Activated CD4-positive, alpha-beta T cell treated with anti-CD3 and anti-CD28 coated beads, Interleukin-2, amount 50 U/mL, for 16 hours (primary cell): ENCODE results near the gene ANKS3.

Experiments
- DNase-seq: peaks from one replicate; pipeline ENCODE4 v3.0.0-alpha.2; 2020

ANKS3 gene

GRCh38 chr16:4663777-4664465, 70.2 kb downstream of the ANKS3 start:
- no peak for DNase-seq

DNA sequence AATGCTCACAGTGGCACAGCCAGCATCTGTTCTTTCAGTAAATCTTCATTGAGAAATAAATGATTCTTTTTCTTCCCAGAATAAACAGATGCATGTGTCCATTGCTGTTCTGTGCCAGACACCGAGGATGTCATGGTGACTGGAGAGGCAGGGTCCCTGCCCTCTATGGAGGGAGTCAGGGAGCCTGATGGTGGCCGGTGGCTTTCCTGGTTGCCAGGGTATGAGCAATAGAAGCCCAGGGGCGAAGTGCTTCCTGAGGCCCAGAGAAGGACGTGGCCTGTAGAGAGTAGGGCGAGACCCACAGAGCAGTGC, 70.7 kb downstream of the ANKS3 start:
- no peak for DNase-seq

DNA sequence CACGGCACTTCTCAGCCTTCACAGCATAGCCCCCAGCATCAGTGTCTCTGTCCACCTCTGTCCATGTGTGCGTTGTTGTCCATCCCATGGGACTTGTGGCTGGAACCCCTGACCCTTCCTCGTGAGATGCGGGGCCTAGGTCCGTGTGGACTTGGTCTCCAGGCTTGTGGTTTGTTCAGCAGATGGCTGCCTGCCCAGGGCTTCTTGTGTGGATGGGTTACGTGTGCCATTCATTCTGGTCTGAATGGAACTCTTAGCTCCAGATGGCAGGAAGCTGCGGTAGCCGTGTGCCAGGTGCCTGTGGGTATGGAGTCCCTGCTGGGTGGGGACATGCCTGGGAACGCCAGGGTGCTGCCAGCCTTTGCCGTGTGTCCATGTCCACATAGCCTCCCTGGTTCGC, 72.4 kb downstream of the ANKS3 start:
- DNase-seq, result no peak

GRCh38 chr16:4660454-4661007, 73.5 kb downstream of the ANKS3 start:
- DNase-seq, result peak; percentile 61

GRCh38 chr16:4659363-4660353, 74.4 kb downstream of the ANKS3 start:
- no peak for DNase-seq

DNA sequence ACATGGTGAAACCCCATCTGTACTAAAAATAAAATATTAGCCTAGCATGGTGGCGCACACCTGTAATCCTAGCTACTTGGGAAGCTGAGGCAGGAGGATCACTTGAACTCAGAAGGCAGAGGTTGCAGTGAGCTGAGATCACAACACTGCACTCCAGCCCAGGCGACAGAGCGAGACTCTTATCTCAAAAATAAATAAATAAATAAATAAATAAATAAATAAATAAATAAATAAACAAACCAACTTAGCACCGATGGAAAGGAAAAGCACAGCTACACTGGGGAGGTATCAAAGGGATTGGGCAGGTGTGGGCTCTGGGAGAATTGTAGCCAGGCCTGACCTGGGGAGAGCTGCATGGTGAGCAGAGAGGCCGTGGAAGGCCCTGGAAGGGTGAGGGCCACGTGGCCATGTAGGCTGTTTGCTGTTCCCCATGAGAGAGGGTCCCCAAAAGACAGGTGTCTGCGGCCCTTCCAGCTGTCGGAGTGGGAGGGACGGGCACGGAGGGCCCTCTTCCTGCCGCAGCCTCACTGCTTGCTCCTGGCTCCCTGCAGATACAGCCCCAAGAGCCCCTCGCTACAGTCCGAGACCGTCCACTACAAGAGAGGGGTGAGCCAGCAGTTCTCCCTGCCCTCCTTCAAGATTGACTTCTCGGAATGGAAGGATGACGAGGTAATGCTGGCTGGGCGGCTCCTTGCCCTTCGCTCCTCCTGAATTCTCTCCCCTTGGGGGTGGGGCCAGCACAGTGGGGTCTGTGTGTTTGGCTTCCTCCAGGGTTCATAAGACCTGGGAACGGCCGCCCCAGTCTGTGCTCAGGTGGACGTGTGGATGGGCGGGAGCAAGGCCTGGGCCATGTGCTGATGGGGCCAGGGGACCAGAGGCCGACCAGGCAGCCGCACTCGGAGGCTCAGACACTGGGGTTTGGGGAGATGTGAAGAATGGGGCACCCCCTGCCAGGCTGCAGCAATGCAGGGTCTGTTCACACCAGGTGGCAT, 77.1 kb downstream of the ANKS3 start:
- no peak for DNase-seq

- no peak for DNase-seq
These were observed 77.8 kb downstream of the ANKS3 start for GRCh38 chr16:4656221-4656620.

- DNase-seq, result no peak
These were observed 78.3 kb downstream of the ANKS3 start for GRCh38 chr16:4655801-4656200.

GRCh38 chr16:4654964-4655590, 79.0 kb downstream of the ANKS3 start:
- DNase-seq, result no peak

DNA sequence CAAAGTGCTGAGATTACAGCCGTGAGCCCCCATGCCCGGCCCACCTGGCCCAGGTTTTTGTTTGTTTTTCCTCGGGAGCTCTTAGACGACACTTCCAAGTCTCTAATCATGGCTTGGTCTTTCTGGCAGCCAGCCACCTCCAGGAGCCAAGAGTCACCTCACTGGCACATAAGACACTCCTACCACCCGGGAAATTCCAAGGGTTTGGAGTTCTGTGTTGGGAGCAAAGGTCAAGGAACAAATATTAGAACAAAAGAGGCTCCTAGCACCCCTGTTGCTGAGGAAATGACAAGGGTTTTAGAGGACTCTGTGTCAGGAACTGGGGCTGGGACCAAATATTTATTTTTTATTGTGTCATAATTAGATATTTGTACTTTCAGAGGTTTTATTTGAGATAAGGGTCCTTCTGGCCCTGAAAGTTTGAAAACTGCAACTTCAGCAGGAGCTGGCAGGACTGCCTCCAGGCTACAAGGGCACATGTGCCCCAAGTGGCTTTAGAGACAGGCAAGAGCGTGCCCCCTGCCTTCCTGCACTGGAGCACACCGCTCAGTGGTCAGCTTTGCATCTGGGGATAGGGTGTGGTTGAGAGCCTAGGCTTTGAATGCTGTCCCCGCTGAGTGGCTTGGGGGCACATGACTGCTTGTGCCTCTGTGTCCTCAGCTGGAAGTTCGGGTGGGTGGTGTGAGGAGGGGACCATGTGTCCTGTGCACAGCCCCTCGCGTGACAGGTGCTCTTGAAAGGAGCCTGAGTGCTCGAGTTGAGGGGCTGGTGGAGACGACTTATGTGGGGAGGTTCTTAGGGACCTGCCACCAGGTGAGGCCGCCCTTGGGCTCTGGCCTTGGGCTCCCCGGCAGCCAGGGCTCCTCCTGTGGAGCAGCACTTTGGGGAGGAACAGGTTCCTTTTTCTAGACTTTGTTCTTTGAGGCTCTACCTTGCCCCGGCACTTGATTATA, 79.8 kb downstream of the ANKS3 start:
- no peak for DNase-seq

DNA sequence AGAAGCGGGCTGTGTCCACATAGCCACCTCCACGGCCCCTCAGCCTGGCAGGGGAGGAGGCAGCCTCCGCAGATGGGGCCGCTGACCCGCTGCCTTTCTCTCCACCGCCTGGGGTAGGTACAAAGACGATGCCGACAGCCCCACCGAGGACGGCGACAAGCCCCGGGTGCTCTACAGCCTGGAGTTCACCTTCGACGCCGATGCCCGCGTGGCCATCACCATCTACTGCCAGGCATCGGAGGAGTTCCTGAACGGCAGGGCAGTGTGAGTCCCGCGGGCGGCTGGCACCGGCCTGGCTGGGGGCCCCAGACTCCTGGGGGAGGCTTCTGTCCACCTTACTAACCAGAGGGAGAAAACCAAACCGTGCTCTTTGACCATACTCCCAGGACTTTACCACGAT, 81.5 kb downstream of the ANKS3 start:
- no peak for DNase-seq

DNA sequence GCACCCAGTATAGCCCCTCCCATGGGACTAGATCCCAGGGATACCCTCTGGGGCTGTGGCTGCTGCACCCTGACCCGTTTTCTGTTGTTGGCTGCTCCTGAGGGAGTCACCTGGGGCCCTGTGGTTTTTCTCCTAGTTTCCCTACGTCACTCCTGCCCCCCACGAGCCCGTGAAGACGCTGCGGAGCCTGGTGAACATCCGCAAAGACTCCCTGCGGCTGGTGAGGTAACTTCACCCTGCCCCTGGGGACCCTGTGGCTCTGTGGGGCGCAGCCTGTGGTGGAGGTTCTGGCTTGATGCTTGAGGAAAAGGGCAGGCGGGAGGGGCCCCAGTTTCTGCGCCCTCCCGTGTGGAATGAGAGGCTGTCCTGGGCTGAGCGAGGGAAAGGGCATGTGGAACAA, 82.2 kb downstream of the ANKS3 start:
- DNase-seq, result no peak

- DNase-seq, result peak; percentile 82
These were observed 83.5 kb downstream of the ANKS3 start for GRCh38 chr16:4650443-4651074.

DNA sequence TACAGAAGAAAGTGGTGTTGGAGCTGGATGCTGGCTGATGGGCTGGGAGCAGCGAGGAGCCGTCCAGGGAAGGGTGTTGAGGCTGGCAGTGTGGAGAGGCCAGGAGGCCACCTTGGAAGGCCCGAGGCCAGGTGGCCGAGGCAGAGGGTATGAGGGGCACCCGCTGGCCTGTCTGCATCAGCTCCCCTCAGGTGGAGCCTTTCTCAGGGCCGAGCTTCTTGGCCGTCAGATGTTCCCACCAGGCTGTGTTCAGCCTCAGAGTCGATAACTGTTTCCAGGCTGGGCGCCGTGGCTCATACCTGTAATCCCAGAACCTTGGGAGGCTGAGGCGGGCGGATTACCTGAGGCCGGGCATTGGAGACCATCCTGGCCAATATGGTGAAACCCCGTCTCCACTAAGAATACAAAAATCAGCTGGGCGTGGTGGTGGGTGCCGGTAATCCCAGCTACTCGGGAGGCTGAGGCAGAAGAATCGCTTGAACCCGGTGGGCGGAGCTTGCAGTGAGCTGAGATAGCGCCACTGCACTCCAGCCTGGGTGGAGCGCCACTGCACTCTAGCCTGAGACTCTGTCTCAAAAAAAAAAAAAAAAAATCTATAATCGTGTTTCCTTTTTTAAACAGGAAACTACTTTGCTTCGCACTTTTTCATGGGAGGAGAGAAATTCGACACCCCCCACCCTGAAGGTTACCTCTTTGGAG, 84.2 kb downstream of the ANKS3 start:
- no peak for DNase-seq

DNA sequence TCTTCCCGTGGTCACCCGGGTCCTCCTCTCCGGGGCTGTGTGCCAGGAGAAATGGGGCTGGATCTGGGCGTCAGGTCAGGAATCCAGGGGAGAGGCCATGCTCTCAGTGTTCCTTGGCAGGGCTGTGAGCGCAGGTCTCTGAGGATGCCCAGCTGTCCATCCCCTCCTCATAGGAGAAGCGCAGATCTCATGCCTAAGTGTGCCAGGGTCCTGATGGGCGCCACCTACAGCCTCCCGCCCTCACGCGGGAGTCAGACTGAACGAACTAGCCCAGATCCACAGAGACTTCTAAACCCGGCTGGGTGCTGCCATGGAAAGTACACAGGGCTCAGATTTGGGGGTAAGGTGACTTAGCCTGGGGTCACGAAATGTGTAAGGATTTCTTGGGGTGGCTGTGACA, 85.2 kb downstream of the ANKS3 start:
- DNase-seq, result no peak

DNA sequence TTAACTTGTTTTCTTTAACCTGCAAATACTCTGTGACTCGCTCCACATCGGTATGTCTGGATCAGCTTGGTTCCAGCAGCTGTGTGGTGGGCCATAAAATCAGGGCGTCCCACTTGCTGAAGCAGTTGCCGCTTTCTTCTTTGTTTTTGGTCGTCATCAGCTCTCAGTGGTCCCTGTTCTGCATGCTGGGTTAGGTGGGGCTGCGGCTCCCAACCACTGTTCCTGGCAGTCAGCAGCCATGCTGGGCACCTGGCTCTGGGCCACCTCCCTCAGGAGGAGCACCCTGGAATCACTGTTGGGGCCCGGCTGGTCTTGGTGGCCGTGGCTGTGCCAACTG, 86.5 kb downstream of the ANKS3 start:
- no peak for DNase-seq

DNA sequence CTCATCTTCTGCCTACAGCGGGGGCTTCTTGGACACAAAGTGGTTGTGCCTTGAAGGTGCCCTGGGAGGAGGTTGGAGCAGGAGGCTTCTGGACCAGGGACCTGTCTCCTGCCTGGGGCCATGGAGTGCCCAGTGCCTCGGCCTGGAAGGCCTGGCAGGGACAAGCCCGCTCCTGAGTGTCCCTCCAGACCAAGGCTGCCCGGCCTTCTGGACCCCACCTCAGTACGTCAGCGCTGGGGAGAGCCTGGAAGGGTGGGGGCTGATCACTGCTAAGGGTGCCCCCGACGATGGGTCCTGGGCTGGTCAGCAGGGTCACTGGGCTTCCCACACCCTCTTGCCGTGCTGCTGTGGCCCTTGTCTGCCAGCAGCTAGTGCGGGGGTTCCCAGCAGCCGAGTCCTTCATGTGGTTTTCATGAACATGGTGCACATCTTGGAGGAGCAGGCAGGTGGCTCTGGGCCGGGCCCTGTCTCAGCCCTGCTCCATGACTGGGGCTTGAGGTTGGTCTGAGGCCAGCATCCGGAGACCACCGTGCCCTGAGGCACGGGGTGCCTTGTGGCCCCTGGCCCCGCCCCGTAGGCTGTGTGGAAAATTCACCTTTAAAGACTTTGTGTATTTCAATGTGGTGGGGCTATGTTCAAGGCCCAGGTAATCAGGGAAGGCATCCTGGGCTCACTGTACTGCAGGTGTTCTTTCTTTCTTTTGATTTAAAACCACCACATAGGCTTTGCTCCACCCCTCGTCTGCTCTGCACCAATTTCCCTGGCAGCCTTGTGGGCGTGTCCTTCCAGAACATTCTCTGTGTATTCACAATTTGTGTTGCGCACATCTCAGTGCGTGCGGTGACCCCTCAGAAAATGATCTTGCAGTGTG, 87.1 kb downstream of the ANKS3 start:
- no peak for DNase-seq
